HG03521 (cell line): Measurements from ENCODE around the gene PSMB4.
"Not testable (repeated sequence)": the region's sequence is repeated elsewhere in the genome, so short reads cannot be mapped to it uniquely, and the experiment has no call there.

Experiments
- ATAC-seq: cut with Tn5 transposase; IDR thresholded peaks from one replicate; pipeline ENCODE4 v1.9.1; 2021; ENCODE audit warnings: mild to moderate bottlenecking, moderate library complexity; ENCODE audit not compliant: unreplicated experiment

Gene PSMB4

GRCh38 chr1:151399324-151400171 is at the start of gene PSMB4:
Gene PSMB4, plus strand, starts transcription at chr1:151399573. Its CDS starts 15 bp downstream, at chr1:151399588.
- peak; percentile 75 for ATAC-seq

DNA sequence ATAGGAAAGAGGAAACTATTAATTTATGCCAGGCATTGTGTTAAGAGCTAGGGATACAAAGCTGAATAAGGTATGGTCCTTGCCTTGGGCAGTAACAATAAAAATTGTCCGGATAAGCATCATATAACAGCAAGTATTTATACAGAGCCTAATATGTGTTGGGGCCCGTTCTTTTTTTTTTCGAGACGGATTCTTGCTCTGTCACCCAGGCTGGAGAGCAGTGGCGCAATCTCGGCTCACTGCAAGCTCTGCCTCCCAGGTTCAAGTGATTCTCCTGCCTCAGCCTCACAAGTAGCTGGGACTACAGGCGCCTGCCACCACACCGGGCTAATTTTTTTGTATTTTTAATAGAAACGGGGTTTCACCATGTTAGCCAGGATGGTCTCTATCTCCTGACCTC is 49.0 kb upstream of the PSMB4 start:
- ATAC-seq, result not testable (repeated sequence)

DNA sequence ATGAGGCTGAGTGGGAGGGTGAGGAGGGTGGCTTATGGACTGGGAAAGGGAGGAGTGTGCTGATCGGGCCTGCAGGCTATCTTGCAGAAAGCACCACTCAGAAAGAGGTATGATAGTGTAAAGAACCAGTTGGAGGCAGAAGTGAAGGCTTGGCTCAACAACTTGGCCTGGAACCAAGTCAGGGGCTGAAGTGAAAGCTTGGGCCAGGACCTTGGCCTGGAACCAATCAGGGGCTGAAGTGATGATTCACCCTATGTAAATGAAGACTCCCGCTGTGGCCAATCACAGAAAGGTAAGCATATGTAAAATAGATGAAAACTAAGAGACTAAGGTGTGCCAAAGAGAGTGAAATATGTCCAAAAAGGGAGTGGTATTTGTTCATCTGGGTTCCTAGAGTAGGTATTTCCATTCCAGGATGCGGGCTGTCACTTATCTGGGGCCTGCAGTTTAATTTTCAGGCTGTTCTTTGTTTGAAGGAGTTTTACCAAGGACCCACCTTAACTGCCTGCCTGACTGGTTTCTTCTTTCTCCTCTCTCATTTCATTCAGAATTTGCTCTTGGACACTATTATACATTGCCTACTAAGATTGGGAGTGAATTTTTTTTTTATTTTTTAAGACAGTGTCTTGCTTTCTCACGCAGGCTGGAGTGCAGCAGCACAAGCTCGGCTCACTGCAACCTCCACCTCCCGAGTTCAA is 47.2 kb upstream of the PSMB4 start:
- no peak for ATAC-seq

GRCh38 chr1:151356696-151357095 is 42.7 kb upstream of the PSMB4 start:
- ATAC-seq, result no peak

DNA sequence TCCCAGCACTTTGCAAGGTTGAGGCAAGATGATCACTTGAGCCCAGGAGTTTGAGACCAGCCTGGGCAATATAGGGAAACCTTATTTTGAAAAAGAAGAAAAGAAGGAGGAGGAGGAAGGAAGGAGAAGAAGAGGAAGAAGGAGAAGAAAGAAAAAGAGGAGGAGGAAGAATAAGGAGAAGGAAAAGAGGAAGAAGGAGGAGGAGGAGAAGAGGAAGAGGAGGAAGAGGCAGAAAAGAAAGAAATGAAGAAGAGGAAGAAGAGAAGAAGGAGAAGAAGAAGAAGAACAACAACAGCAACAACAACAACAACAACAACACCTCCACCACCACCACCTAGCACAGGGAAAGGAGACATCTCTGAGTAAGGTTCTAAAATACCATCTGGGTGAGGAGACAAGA is 37.5 kb upstream of the PSMB4 start:
- ATAC-seq, result no peak

- no peak for ATAC-seq
Measured at GRCh38 chr1:151362308-151363155, 36.8 kb upstream of the PSMB4 start.

DNA sequence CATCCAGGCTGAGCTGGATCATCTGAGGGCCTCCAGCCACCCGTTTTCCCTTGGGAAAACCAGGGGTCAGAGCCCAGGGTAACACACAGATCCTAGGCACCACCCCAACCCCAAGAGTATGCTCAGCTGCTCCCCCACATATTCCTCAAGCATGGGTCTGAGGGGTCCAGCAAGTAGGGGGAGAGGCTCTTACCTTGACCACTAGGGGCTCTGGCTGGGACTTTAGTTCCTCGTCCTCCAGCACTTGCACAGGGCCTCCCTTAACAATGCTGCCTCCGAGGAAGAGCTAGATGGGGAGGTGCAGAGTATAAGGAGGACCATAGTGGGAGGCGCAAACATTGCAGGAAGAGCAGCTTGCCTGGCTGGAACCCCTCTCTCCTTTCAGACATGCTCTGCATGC is 34.4 kb upstream of the PSMB4 start:
- ATAC-seq, result no peak

- no peak for ATAC-seq
Measured at GRCh38 chr1:151367658-151368392, 31.5 kb upstream of the PSMB4 start.

- no peak for ATAC-seq
Measured at GRCh38 chr1:151368393-151369301, 30.7 kb upstream of the PSMB4 start.

DNA sequence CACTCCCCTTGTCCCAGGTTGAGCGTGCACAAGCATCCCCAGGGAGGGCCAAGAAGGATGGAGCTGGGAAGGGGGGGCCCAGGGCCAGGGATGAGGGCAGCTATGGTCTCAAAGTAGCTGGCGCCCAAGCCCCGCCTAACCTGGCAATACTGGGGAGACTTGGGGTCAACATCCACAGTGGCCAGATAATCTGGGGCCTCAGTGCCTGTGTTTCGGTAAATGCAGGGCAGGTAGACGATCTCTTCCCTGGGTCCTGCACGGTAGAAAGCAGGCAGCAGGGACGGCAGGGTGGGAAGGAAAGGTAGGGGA is 30.1 kb upstream of the PSMB4 start:
- ATAC-seq, result no peak

GRCh38 chr1:151369621-151370048 is 29.7 kb upstream of the PSMB4 start:
- ATAC-seq, result no peak

DNA sequence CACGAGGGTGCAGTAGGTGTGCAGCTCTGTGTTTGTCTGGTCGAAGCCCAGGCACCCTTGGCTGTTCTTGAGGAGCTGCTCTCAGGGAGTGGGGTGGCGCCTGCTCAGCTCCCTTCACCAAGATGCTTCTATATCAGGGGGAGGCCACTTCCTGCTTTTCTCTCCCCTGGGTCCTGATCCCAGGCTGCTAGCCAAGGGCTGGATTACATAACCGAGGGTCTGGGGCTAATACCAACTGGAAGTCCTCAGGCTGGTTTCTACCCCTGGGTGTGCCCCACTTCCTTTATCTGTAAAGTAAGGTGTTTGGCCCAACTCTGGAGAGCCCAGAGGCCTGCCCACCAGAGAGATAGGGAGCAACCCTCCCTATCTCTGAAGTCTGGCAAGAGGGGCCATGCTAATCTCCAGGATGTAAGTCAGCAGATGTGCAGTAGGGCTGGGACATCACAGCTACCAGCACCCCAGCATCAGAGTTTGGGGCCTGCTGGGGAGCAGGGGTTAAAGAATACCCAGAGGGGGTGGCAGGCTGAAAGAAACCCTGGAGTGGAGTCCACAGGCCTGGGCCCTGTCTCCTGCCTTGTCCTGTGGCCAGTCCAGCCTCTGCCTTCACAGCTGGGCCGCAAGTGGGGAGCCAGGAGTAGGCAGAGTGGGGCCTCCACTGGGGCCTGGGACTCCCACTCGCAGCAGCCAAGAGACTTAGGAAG is 29.0 kb upstream of the PSMB4 start:
- no peak for ATAC-seq

DNA sequence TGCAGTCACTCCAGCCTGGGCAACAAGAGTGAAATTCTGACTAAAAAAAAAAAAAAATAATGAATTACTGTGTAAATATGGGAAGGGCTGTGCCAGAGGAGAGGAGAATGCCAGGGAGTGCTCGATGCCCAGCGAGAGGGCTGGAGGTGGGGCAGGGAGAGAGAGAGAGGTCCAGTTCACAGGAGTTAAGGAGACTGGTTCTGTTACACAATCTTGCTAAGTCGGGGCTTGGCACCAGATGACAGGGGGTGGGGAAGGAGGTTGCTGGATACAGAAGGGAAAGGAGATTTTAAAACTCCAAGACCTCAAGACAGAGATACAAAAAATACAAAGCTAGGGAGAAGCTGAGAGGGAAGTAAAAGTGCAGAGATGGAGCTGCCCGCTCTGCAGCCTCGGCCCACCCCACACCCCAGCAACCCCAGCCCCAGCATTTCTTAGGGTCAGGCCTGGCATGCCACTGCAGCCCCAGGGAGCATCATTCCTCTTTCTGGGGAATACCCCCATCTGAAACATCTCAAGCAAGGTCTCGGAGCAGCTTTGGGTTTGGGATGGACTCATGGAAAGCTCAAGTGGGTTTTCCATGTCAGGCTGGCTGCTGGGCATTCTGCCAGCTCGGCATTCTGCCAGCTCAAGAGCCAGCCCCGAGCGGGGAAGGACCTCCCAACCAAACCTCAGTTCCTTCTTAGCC is 27.9 kb upstream of the PSMB4 start:
- no peak for ATAC-seq

DNA sequence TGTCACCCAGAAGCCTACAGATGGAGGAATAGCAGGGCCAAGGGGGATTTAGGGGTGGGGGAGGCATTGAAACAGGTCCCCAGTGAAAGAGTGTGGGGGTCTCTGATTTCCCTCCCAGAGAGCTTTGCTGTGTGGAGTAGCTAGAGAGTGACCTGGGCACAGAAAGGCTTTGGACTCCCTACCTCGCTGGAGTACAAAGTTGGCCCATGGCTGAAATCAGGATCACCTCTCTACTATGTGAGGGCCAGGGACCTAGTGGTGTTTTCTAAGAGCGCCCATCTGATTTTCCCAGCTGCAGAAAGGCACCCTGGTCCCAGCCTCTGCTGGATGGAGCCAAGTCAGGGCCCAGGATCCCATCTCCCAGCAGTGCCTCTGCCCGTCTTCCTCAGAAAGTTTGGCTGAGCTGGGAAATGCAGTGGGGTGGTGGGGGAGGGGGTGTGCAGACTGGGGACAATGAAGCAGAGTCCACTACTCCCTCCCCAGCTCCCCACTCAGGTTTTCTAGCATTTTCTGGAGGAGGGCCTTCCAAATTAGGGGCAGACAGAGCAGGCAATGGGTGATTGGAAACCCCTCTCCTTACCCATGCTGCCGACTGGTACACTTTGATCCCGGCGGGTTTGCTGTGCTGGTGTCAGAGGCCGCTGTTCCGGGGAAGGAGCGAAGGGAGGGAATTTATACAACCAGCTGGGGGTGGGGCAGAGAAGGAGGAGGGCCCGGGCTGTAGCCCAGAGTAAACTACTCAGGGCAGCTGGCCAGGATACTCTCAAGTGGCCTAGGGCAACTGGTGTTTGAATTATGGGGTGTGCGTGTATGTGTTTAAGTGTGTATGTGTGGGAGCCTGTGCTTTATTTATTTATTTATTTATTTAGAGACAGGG is 27.1 kb upstream of the PSMB4 start, which contains the start of gene SELENBP1:
SELENBP1 (minus strand) TSS at position 648 of the 877 bp plus-strand sequence; CDS start at position 584, 64 bp downstream.
- no peak for ATAC-seq

DNA sequence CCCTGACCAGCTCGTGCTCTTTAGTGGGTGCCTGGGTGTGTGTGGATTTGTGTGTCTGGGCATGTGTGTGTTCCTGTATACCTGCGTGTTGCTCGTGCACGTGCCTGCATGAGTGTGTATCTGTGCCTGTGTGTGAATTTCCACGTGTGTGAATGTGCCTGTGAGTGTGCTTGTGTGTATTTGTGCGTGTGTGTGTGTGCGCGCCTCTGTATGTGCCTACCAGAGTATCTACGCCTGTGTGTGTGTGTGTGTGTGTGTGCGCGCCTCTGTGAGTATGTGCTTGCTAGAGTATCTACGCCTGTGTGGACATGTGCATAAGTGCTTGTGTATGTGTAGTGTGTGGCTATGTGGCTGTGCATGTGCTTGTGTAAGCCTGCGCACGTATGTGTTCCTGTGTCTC is 26.2 kb upstream of the PSMB4 start:
- ATAC-seq, result no peak

DNA sequence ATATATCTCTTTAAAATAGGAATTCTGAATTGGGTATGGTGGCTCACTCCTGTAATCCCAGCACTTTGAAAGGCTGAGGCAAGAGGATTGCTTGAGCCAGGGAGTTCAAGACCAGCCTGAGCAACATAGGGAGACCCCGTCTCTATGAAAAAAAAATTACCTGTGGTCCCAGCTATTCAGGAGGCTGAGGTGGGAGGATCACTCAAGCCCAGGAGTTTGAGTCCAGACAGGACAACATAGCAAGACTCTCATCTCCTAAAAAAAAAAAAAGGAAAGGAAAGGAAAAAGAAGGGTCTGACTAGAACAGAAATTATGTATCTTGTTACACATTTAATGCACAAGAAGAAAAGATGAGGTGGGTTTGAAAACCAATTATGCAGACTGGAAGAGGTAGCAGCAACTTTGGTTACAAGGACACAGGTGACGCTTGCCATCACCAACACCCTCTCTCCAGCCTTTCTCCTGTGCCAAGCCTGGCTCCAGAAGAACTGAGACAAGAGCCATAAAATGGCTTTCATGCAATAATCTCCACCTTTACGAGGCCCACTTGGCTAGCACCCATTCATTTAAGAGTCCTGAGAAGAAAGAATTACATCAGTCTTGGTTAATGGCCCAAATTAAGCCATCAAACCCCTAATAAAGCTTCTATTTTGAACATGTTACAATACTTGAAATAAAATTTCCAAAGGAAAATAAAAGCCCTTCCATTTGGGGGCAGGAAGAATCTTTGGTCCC is 22.1 kb upstream of the PSMB4 start:
- ATAC-seq, result no peak

- ATAC-seq, result no peak
Measured at GRCh38 chr1:151384584-151384983, 14.8 kb upstream of the PSMB4 start.
